Ascending aorta (tissue), 2 donors: ENCODE measurements around the gene PPIP5K2. TPM values are rescaled to one million over a fixed set of nuclear protein-coding genes. Genes with fewer than 3 reads are reported as not detected.

Experiments used
- DNase-seq, 2 donors: peaks; one replicate each; pipeline ENCODE4 v3.0.0-alpha.2; 2019; ENCODE audit warnings: low spot score in 2 of 2
- H3K27ac ChIP-seq, 2 donors: fragments of 200-600 bp; sonication (generic); one replicate each; pipeline ENCODE4 v1.5.1; 2016 to 2017; ENCODE audit warnings: mild to moderate bottlenecking in 1 of 2
- H3K27me3 ChIP-seq: fragments of 200-600 bp; sonication (generic); one replicate; pipeline ENCODE4 v1.5.1; 2017
- H3K36me3 ChIP-seq, 2 donors: fragments of 200-600 bp; sonication (generic); one replicate each; pipeline ENCODE4 v1.5.1; 2016
- H3K4me1 ChIP-seq, 2 donors: fragments of 200-600 bp; sonication (generic); one replicate each; pipeline ENCODE4 v1.5.1; 2016 to 2017; ENCODE audit warnings: mild to moderate bottlenecking in 1 of 2
- H3K4me3 ChIP-seq, 2 donors: fragments of 200-600 bp; sonication (generic); one replicate each; pipeline ENCODE4 v1.5.1; 2016 to 2017; ENCODE audit warnings: mild to moderate bottlenecking in 1 of 2
- H3K9me3 ChIP-seq, 2 donors: fragments of 200-600 bp; sonication (generic); one replicate each; pipeline ENCODE4 v1.5.1; 2016
- CTCF ChIP-seq, 3 experiments: fragments of 200-600 bp in 2 of 3; fragments of 450-650 bp in 1 of 3; sonication (generic) in 2 of 3; IDR thresholded peaks; one replicate each; pipeline ENCODE4 v1.5.1; 2016 to 2019; ENCODE audit warnings: antibody characterized with exemption in 3 of 3, mild to moderate bottlenecking in 1 of 3, moderate library complexity in 1 of 3
- intact Hi-C: fragments of 100-400 bp; cut with DNase I; formaldehyde crosslinking; loops from one replicate; pipeline ENCODE4 v1.15.1; 2023
- total RNA-seq: library from RNA; depleted of rRNA; stranded (reverse); fragments of >200 nt; gene quantifications from one replicate; pipeline ENCODE4 v1.1.0, GENCODE V29; 2016

Gene PPIP5K2
- total RNA-seq, 1 donor from 2014 or later = 33.2 TPM

GRCh38 chr5:103090791-103091190 lies 29.3 kb upstream of the PPIP5K2 start:
- Histone ChIP-seq H3K27me3 (no peaks in the 10 kb centered on the region), H3K4me1 (peaks cover 11 to 21% of the 10 kb centered on the region in 2 donors), H3K36me3 (peaks cover 9 to 35% of the 10 kb centered on the region in 2 donors), H3K27ac (no peak overlapping the region), H3K4me3 (no peak overlapping the region), H3K9me3 (no peaks in the 10 kb centered on the region)
- TF ChIP-seq CTCF (IDR thresholded peaks at IDR 0.05) = no peak
- no peak for DNase-seq
- intact Hi-C loops = no loop called here

DNA sequence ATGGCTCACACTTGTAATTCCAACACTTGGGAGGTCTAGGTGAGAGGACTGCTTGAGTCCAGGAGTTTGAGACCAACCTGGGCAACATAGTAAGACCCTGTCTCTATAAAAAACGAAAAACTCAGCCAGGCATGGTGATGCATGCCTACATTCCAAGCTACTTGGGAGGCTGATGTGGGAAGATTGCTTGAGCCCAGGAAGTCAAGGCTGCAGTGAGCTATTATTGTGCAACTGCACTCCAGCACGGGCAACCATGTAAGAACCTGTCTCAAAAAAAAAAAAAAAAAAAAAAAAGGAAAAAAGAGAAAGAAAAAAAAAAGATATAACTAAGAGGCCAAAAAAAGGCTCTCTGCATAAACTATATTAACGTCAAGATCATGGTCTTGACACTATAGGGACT lies 27.4 kb upstream of the PPIP5K2 start:
- TF ChIP-seq CTCF (IDR thresholded peaks at IDR 0.05) = no peak
- no peak overlapping the region for H3K4me3 ChIP-seq
- peak overlapping the region; percentile 79 to 88 for H3K27ac ChIP-seq
- no peaks in the 10 kb centered on the region for H3K9me3 ChIP-seq
- intact Hi-C loops = no loop called here
- no peaks in the 10 kb centered on the region for H3K27me3 ChIP-seq
- peaks cover under 1 to 18% of the 10 kb centered on the region in 2 donors for H3K36me3 ChIP-seq
- H3K4me1 ChIP-seq = peaks cover 12 to 22% of the 10 kb centered on the region in 2 donors
- DNase-seq = peak in 1 of 2 donors; percentile 66

GRCh38 chr5:103093727-103094126 lies 26.4 kb upstream of the PPIP5K2 start:
- peak overlapping the region; percentile 79 to 88 for H3K27ac ChIP-seq
- DNase-seq = no peak
- intact Hi-C loops = loop anchor here (2.0 kb wide), 1 partner anchor 25 kb away; no protein-coding TSS in a partner anchor

DNA sequence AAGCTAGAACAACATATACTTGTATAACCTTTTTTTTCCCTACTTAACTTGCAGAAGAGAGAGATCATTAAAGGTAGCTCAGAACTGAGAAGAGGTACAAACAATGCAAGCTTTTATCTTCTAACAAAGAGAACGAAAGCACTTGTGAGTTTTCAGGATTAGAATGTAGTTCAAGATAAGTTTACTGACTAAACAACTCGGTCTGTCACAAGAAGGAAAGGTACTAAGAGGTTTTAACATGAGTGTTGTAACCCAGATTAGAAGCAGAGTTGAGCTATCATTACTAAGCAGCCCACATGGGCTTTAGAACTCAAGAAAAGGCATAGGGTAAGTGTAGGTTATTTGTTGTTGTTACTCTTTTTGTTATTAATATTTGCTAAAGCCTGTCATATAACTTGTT lies 25.4 kb upstream of the PPIP5K2 start:
- Histone ChIP-seq H3K36me3 (peaks cover 0 to 2% of the 10 kb centered on the region in 2 donors), H3K27ac (peak overlapping the region; percentile 79 to 88), H3K4me3 (no peak overlapping the region), H3K9me3 (no peaks in the 10 kb centered on the region), H3K27me3 (no peaks in the 10 kb centered on the region), H3K4me1 (peaks cover 12 to 22% of the 10 kb centered on the region in 2 donors)
- DNase-seq = no peak
- intact Hi-C loops = loop anchor here (2.0 kb wide), 1 partner anchor 24 kb away; no protein-coding TSS in a partner anchor
- TF ChIP-seq CTCF (IDR thresholded peaks at IDR 0.05) = no peak

More at GRCh38 chr5:103093727-103094126, 26.4 kb upstream of the PPIP5K2 start:
- no peak overlapping the region for H3K4me3 ChIP-seq
- H3K36me3 ChIP-seq = peaks cover 0 to 8% of the 10 kb centered on the region in 2 donors
- H3K27me3 ChIP-seq = no peaks in the 10 kb centered on the region
- H3K4me1 ChIP-seq = peaks cover 12 to 22% of the 10 kb centered on the region in 2 donors
- H3K9me3 ChIP-seq = no peaks in the 10 kb centered on the region
- TF ChIP-seq CTCF (IDR thresholded peaks at IDR 0.05) = no peak

DNA sequence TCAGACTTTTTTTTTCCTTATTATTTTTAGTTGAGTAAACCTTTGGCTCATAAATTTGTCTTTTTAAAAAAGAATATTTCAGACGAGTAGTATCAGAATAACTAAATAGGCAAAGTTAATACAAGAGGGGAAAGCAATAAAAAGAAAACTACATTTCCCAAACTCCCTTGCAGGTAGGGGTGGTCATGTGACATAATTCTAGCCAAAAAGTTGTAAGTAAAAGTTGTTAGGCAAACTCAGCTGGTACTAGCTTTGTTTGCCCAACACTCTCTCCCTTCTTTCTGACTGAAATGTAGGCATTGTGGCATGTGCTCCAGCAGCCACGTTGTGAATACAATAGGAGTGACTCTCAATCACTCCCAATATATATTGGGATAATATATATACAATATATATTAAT lies 21.1 kb upstream of the PPIP5K2 start:
- no peak for TF ChIP-seq CTCF (IDR thresholded peaks at IDR 0.05)
- peaks cover 8 to 17% of the 10 kb centered on the region in 2 donors for H3K4me1 ChIP-seq
- peaks cover 7 to 10% of the 10 kb centered on the region in 2 donors for H3K36me3 ChIP-seq
- H3K27ac ChIP-seq = no peak overlapping the region
- intact Hi-C loops = no loop called here
- H3K9me3 ChIP-seq = no peaks in the 10 kb centered on the region
- DNase-seq = no peak
- no peaks in the 10 kb centered on the region for H3K27me3 ChIP-seq
- no peak overlapping the region for H3K4me3 ChIP-seq
